GM23248 (cell line): ENCODE results near the gene BTNL3.

Experiments used
- EZH2 ChIP-seq: fragments of 200-600 bp; sonication (generic); IDR thresholded peaks from 2 replicates; pipeline ENCODE4 v1.6.1; 2018; ENCODE audit warnings: antibody characterized with exemption, mild to moderate bottlenecking; ENCODE audit not compliant: insufficient read depth, poor library complexity, severe bottlenecking
- EZH2phosphoT487 ChIP-seq: fragments of 200-600 bp; sonication (generic); IDR thresholded peaks from 2 replicates; pipeline ENCODE4 v1.6.1; 2018; ENCODE audit warnings: antibody characterized with exemption, moderate library complexity, mild to moderate bottlenecking, low read depth; ENCODE audit not compliant: insufficient read depth

- TF ChIP-seq EZH2 = no peak
- no peak for TF ChIP-seq EZH2phosphoT487
Observed at GRCh38 chr5:180990086-180990881, 1.6 kb downstream of the BTNL3 start.
